Loucy (cell line): Measurements from ENCODE around the gene PITX1.

Source experiments
- H2AFZ ChIP-seq: fragments of 200-600 bp; sonication (generic); 2 replicates; pipeline ENCODE4 v1.6.0; 2016; ENCODE audit warnings: antibody characterized with exemption, mild to moderate bottlenecking, low read length, moderate library complexity
- H3F3A ChIP-seq: fragments of 200-600 bp; 2 replicates; pipeline ENCODE4 v1.6.0; 2016; ENCODE audit warnings: antibody characterized with exemption, low read depth, mild to moderate bottlenecking
- H3K27me3 ChIP-seq: fragments of 200-600 bp; sonication (generic); 2 replicates; pipeline ENCODE4 v1.6.1; 2014; ENCODE audit warnings: low read length, mild to moderate bottlenecking; ENCODE audit not compliant: insufficient read depth, poor library complexity, severe bottlenecking
- H3K36me3 ChIP-seq: fragments of 200-600 bp; sonication (generic); 2 replicates; pipeline ENCODE4 v1.6.1; 2016; ENCODE audit warnings: low read length; ENCODE audit not compliant: insufficient read depth
- H3K4me1 ChIP-seq: fragments of 200-600 bp; sonication (generic); 2 replicates; pipeline ENCODE4 v1.5.1; 2014; ENCODE audit warnings: low read length, mild to moderate bottlenecking; ENCODE audit not compliant: insufficient read depth, poor library complexity, severe bottlenecking
- H3K4me2 ChIP-seq: fragments of 200-600 bp; sonication (generic); 2 replicates; pipeline ENCODE4 v1.6.0; 2014; ENCODE audit warnings: antibody characterized with exemption, low read length, low read depth, mild to moderate bottlenecking; ENCODE audit not compliant: poor library complexity, severe bottlenecking
- H3K4me3 ChIP-seq: fragments of 200-600 bp; sonication (generic); 2 replicates; pipeline ENCODE4 v1.5.1; 2014; ENCODE audit warnings: low read length, mild to moderate bottlenecking, mixed read lengths; ENCODE audit not compliant: poor library complexity, severe bottlenecking
- H3K79me2 ChIP-seq: fragments of 200-600 bp; sonication (generic); 2 replicates; pipeline ENCODE4 v1.6.1; 2014; ENCODE audit warnings: low read length; ENCODE audit not compliant: insufficient read depth
- H3K9ac ChIP-seq: fragments of 200-600 bp; sonication (generic); 2 replicates; pipeline ENCODE4 v1.6.0; 2014; ENCODE audit warnings: mild to moderate bottlenecking, low read depth, low read length, moderate library complexity; ENCODE audit not compliant: poor library complexity, severe bottlenecking
- H3K9me2 ChIP-seq: fragments of 200-600 bp; sonication (generic); replicated peaks from 2 replicates; pipeline ENCODE4 v1.6.1; 2016; ENCODE audit warnings: low read depth, low read length, mixed read lengths
- H3K9me3 ChIP-seq: fragments of 200-600 bp; sonication (generic); 2 replicates; pipeline ENCODE4 v1.6.1; 2014; ENCODE audit warnings: mild to moderate bottlenecking, antibody characterized with exemption, low read length, low read depth; ENCODE audit not compliant: insufficient read depth
- H4K20me1 ChIP-seq: fragments of 200-600 bp; sonication (generic); 2 replicates; pipeline ENCODE4 v1.6.0; 2014; ENCODE audit warnings: antibody characterized with exemption, low read length, mild to moderate bottlenecking; ENCODE audit not compliant: insufficient read depth, poor library complexity, severe bottlenecking
- EZH2phosphoT487 ChIP-seq: fragments of 200-600 bp; IDR thresholded peaks from 2 replicates; pipeline ENCODE4 v1.6.1; 2018; ENCODE audit warnings: antibody characterized with exemption, mild to moderate bottlenecking, moderate library complexity, borderline replicate concordance
- TF ChIP-seq, protein P1 (sequence below): fragments of 200-600 bp; sonication (generic); conservative IDR thresholded peaks from 2 replicates; pipeline ENCODE4 v1.5.1; 2014; ENCODE audit warnings: mild to moderate bottlenecking, antibody characterized with exemption, low read length

The PITX1 gene

GRCh38 chr5:135027697-135028615 is 6.1 kb downstream of the PITX1 start:
- H3K9ac ChIP-seq: no peak overlapping the region
- H3K9me3 ChIP-seq: no peaks in the 10 kb centered on the region
- H3K9me2 ChIP-seq: no peaks in the 10 kb centered on the region
- peaks cover 8% of the 10 kb centered on the region for H3K27me3 ChIP-seq
- no peak for TF ChIP-seq EZH2phosphoT487
- TF ChIP-seq, protein P1, sequence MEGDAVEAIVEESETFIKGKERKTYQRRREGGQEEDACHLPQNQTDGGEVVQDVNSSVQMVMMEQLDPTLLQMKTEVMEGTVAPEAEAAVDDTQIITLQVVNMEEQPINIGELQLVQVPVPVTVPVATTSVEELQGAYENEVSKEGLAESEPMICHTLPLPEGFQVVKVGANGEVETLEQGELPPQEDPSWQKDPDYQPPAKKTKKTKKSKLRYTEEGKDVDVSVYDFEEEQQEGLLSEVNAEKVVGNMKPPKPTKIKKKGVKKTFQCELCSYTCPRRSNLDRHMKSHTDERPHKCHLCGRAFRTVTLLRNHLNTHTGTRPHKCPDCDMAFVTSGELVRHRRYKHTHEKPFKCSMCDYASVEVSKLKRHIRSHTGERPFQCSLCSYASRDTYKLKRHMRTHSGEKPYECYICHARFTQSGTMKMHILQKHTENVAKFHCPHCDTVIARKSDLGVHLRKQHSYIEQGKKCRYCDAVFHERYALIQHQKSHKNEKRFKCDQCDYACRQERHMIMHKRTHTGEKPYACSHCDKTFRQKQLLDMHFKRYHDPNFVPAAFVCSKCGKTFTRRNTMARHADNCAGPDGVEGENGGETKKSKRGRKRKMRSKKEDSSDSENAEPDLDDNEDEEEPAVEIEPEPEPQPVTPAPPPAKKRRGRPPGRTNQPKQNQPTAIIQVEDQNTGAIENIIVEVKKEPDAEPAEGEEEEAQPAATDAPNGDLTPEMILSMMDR: no peak
- no peaks in the 10 kb centered on the region for H3K36me3 ChIP-seq
- peaks cover 17% of the 10 kb centered on the region for H4K20me1 ChIP-seq
- H2AFZ ChIP-seq: no peak overlapping the region
- no peak overlapping the region for H3K4me3 ChIP-seq
- H3K4me2 ChIP-seq: no peak overlapping the region
- peaks cover 53% of the 10 kb centered on the region for H3K79me2 ChIP-seq
- H3F3A ChIP-seq: no peaks in the 10 kb centered on the region
- H3K4me1 ChIP-seq: peaks cover 5% of the 10 kb centered on the region

DNA sequence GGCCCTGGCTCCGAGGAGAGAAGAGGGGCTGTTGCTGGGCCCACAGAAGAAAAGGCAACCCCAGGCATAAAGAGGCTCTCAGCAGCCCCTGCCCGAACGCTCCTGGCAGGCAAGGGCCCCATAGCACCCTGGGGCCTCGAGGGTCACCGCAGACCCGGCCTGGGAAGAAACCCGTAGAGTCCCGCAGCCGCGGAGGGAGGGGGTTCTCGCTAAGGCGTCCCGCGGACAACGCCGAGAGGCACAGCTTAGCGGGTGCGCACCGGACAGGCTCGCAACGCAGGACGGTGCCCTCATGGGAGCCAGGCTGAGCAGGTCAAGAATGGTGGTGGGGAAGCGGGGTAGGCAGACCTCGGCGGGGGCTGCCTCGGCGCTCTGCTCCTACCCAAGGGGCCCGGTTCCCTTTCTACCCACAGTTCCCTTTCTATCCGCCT is 6.7 kb downstream of the PITX1 start:
- H3K4me3 ChIP-seq: no peak overlapping the region
- no peak overlapping the region for H2AFZ ChIP-seq
- H3K79me2 ChIP-seq: peaks cover 46% of the 10 kb centered on the region
- H3K4me2 ChIP-seq: no peak overlapping the region
- H4K20me1 ChIP-seq: peaks cover 15% of the 10 kb centered on the region
- no peaks in the 10 kb centered on the region for H3F3A ChIP-seq
- H3K9me3 ChIP-seq: no peaks in the 10 kb centered on the region
- H3K27me3 ChIP-seq: peaks cover 5% of the 10 kb centered on the region
- H3K36me3 ChIP-seq: no peaks in the 10 kb centered on the region
- no peaks in the 10 kb centered on the region for H3K9me2 ChIP-seq
- H3K9ac ChIP-seq: no peak overlapping the region
- TF ChIP-seq EZH2phosphoT487: no peak
- TF ChIP-seq, protein P1: no peak
- H3K4me1 ChIP-seq: peaks cover 5% of the 10 kb centered on the region

- Histone ChIP-seq H3K4me3 (no peak overlapping the region), H3K36me3 (no peaks in the 10 kb centered on the region), H3K9me3 (no peaks in the 10 kb centered on the region), H2AFZ (no peak overlapping the region), H3K9me2 (no peaks in the 10 kb centered on the region), H4K20me1 (peaks cover 10% of the 10 kb centered on the region), H3K4me2 (no peak overlapping the region), H3K9ac (no peak overlapping the region), H3K79me2 (peaks cover 41% of the 10 kb centered on the region), H3F3A (no peaks in the 10 kb centered on the region), H3K27me3 (peaks cover under 1% of the 10 kb centered on the region), H3K4me1 (peaks cover 3% of the 10 kb centered on the region)
- TF ChIP-seq, protein P1: no peak
- no peak for TF ChIP-seq EZH2phosphoT487
Observed at GRCh38 chr5:135026645-135027265, 7.3 kb downstream of the PITX1 start.
